Keratinocyte (primary cell): Measurements from ENCODE around the gene NBEA. TPM values are rescaled to one million over a fixed set of nuclear protein-coding genes. Genes with fewer than 3 reads are reported as not detected.

ENCODE experiments used
- DNase-seq: peaks from one replicate; pipeline ENCODE4 v3.0.0-alpha.2; 2011; ENCODE audit warnings: low read depth, missing footprints, low spot score
- FAIRE-seq: peaks from 2 replicates; lab custom pipeline; 2011; peaks lifted over from hg19 to GRCh38; lab: Jason Lieb, UNC
- H2AFZ ChIP-seq: 2 replicates; pipeline ENCODE4 v1.6.0; 2012; ENCODE audit warnings: low read length, control low read depth, inconsistent platforms; ENCODE audit not compliant: control insufficient read depth
- H3K27ac ChIP-seq: 2 replicates; pipeline ENCODE4 v1.5.1; 2011; ENCODE audit warnings: low read length; ENCODE audit not compliant: control insufficient read depth, insufficient read depth
- H3K27me3 ChIP-seq: 3 replicates; pipeline ENCODE4 v1.6.0; 2011; ENCODE audit warnings: low read length; ENCODE audit not compliant: control insufficient read depth, insufficient read depth; ENCODE audit errors: extremely low read depth
- H3K36me3 ChIP-seq, 2 experiments: 2 replicates in 1 of 2; 3 replicates in 1 of 2; pipeline ENCODE4 v1.5.1; 2011; ENCODE audit warnings: low read length in 2 of 2, mild to moderate bottlenecking in 1 of 2; ENCODE audit not compliant: control insufficient read depth in 2 of 2, insufficient read depth in 2 of 2; ENCODE audit errors: extremely low read depth in 1 of 2
- H3K4me1 ChIP-seq: 3 replicates; pipeline ENCODE4 v1.5.1; 2011; ENCODE audit warnings: low read length; ENCODE audit not compliant: control insufficient read depth, insufficient read depth; ENCODE audit errors: extremely low read depth
- H3K4me2 ChIP-seq: 3 replicates; pipeline ENCODE4 v1.6.0; 2011; ENCODE audit warnings: low read depth, low read length; ENCODE audit not compliant: control insufficient read depth, insufficient read depth; ENCODE audit errors: extremely low read depth
- H3K4me3 ChIP-seq, 3 experiments: fragments of 200-600 bp in 1 of 3; sonication (generic) in 1 of 3; 2 replicates in 2 of 3; 3 replicates in 1 of 3; pipeline ENCODE4 v1.5.1; 2011 to 2016; ENCODE audit warnings: low read length in 3 of 3, mild to moderate bottlenecking in 3 of 3, control low read depth in 2 of 3, inconsistent platforms in 1 of 3, low read depth in 1 of 3, mixed read lengths in 1 of 3, mixed run types in 1 of 3, moderate library complexity in 1 of 3; ENCODE audit not compliant: control insufficient read depth in 2 of 3, insufficient read depth in 2 of 3; ENCODE audit errors: extremely low read depth in 1 of 3
- H3K79me2 ChIP-seq: 2 replicates; pipeline ENCODE4 v1.6.0; 2012; ENCODE audit warnings: low read length; ENCODE audit not compliant: control insufficient read depth, insufficient read depth
- H3K9ac ChIP-seq: 3 replicates; pipeline ENCODE4 v1.6.0; 2011; ENCODE audit warnings: low read length; ENCODE audit not compliant: control insufficient read depth, insufficient read depth; ENCODE audit errors: extremely low read depth
- H3K9me1 ChIP-seq: 3 replicates; pipeline ENCODE4 v1.6.0; 2011; ENCODE audit warnings: low read length; ENCODE audit not compliant: control insufficient read depth, insufficient read depth; ENCODE audit errors: extremely low read depth
- H3K9me3 ChIP-seq: 2 replicates; pipeline ENCODE4 v1.5.1; 2012; ENCODE audit warnings: low read depth, low read length; ENCODE audit not compliant: control insufficient read depth
- H4K20me1 ChIP-seq: 3 replicates; pipeline ENCODE4 v1.6.0; 2011; ENCODE audit warnings: low read length; ENCODE audit not compliant: control insufficient read depth, insufficient read depth; ENCODE audit errors: extremely low read depth
- EZH2 ChIP-seq: IDR thresholded peaks from one replicate; pipeline ENCODE4 v1.6.1; 2012; ENCODE audit warnings: inconsistent platforms, mild to moderate bottlenecking, low read length, moderate library complexity
- dilution Hi-C: fragments of 300-500 bp; cut with MboI; formaldehyde crosslinking; loops from one replicate; pipeline ENCODE4 v1.7.0; 2020; ENCODE audit warnings: low sequenced_read_pairs; ENCODE audit not compliant: extremely low pct_ligation_motif_present
- polyA plus RNA-seq, 5 experiments: library from polyadenylated mRNA; depleted of rRNA in 3 of 5; stranded (reverse) in 3 of 5; stranded (forward) in 1 of 5; unstranded in 1 of 5; fragments of >200 nt; gene quantifications; 1 replicate in 1 of 5; 2 replicates in 3 of 5; 3 replicates in 1 of 5; pipeline versions ENCODE4 v1.2.1 to v1.2.3, GENCODE V29; 2011 to 2012; ENCODE audit warnings: missing spikeins in 2 of 5, low read depth in 1 of 5, low replicate concordance in 1 of 5
- TF ChIP-seq, protein P1 (sequence below), 3 experiments: IDR thresholded peaks in 1 of 3; conservative IDR thresholded peaks in 1 of 3; optimal IDR thresholded peaks in 1 of 3; 2 replicates in 2 of 3; 3 replicates in 1 of 3; pipeline versions ENCODE3 to v1.5.1; 2011; ENCODE audit warnings: low read length in 3 of 3, mild to moderate bottlenecking in 3 of 3, moderate library complexity in 2 of 3, control low read depth in 1 of 3, inconsistent platforms in 1 of 3; ENCODE audit not compliant: insufficient read depth in 2 of 3; ENCODE audit errors: extremely low read depth in 1 of 3

NBEA gene
- polyA plus RNA-seq, 1 donor (not counting 4 experiments of a cell fraction or from before 2014, with no cell fraction given) = 0.05 TPM

DNA sequence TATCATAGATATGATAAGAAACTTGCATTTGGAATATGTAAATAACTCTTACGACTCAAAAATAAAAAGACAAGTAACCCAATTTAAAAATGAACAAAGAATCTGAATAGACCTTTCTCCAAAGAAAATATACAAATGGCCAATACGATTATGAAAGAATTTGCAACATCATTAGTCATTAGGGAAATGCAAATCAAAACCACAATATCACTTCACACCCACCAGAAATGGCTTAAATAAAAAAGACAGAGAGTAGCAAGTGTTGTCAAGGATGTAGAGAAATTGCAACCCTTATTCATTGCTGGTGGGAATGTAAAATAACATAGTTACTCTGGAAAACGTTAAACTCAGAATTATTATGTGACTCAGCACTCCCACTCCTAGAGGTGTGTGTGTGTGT lies 761.0 kb downstream of the NBEA start:
- H3K36me3 ChIP-seq = no peaks in the 10 kb centered on the region
- no peak for TF ChIP-seq EZH2
- DNase-seq = no peak
- no peaks in the 10 kb centered on the region for H3K9me1 ChIP-seq
- no peak overlapping the region for H3K4me2 ChIP-seq
- H3K9ac ChIP-seq = no peak overlapping the region
- no peak for FAIRE-seq
- no peaks in the 10 kb centered on the region for H3K79me2 ChIP-seq
- H2AFZ ChIP-seq = no peak overlapping the region
- no peak overlapping the region for H3K4me3 ChIP-seq
- dilution Hi-C loops = no loop called here
- peaks cover 2% of the 10 kb centered on the region for H3K9me3 ChIP-seq
- H3K27ac ChIP-seq = no peak overlapping the region
- no peaks in the 10 kb centered on the region for H3K4me1 ChIP-seq
- H4K20me1 ChIP-seq = no peaks in the 10 kb centered on the region
- H3K27me3 ChIP-seq = no peaks in the 10 kb centered on the region

DNA sequence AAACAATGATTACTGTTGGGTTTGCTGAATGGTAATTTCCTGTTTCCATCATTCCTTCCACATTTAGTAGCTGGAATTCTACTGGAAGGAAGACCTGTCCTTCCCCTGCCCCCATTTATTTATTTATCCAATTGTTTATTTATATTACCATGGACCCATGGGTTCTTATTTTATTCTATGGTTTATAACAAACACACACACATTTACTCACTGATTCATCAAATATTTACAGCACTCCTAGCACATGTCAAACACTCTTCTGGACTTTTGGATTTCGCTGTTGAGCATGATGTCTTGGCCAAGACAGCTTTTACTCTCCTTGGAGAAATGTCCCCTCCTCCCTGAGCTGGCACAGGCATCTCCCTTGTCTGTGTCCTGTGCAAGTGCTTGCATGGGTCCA lies 762.3 kb downstream of the NBEA start:
- Histone ChIP-seq H3K4me1 (no peaks in the 10 kb centered on the region), H3K9me3 (peaks cover 2% of the 10 kb centered on the region), H3K4me3 (no peak overlapping the region), H3K9me1 (no peaks in the 10 kb centered on the region), H2AFZ (no peak overlapping the region), H3K79me2 (no peaks in the 10 kb centered on the region), H3K4me2 (no peak overlapping the region), H3K27me3 (no peaks in the 10 kb centered on the region), H3K9ac (no peak overlapping the region), H4K20me1 (no peaks in the 10 kb centered on the region), H3K36me3 (no peaks in the 10 kb centered on the region), H3K27ac (no peak overlapping the region)
- dilution Hi-C loops = no loop called here
- TF ChIP-seq, protein P1, sequence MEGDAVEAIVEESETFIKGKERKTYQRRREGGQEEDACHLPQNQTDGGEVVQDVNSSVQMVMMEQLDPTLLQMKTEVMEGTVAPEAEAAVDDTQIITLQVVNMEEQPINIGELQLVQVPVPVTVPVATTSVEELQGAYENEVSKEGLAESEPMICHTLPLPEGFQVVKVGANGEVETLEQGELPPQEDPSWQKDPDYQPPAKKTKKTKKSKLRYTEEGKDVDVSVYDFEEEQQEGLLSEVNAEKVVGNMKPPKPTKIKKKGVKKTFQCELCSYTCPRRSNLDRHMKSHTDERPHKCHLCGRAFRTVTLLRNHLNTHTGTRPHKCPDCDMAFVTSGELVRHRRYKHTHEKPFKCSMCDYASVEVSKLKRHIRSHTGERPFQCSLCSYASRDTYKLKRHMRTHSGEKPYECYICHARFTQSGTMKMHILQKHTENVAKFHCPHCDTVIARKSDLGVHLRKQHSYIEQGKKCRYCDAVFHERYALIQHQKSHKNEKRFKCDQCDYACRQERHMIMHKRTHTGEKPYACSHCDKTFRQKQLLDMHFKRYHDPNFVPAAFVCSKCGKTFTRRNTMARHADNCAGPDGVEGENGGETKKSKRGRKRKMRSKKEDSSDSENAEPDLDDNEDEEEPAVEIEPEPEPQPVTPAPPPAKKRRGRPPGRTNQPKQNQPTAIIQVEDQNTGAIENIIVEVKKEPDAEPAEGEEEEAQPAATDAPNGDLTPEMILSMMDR (optimal IDR thresholded peaks at IDR 0.05 in 1 of 3, IDR thresholded peaks at IDR 0.05 in 1 of 3, conservative IDR thresholded peaks at IDR 0.05 in 1 of 3; ENCODE audit: extremely low read depth in 1 of 3, insufficient read depth in 2 of 3, low read length in 3 of 3) = no peak
- TF ChIP-seq EZH2 = no peak
- no peak for FAIRE-seq
- no peak for DNase-seq

DNA sequence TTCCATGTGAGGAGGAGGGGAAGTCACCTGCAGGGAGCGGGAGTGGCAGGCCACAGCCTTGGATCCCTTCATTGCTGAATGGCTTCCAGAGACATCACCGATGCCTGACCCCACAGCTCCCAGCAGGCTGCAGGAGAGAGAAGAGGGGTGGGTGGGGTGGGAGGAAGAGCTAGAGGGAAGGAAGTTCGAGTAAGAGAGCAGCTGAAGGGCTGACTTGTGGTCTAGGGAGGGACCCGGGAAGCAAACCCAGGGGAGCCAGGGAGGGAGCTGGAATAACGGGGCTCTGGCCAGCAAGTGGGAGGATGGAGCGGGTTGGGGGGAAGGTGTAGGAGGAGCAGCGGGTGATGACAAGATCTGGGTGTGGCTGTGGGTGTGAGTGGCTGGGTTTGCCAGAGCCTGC lies 764.2 kb downstream of the NBEA start:
- H3K4me1 ChIP-seq = no peaks in the 10 kb centered on the region
- dilution Hi-C loops = no loop called here
- H3K9ac ChIP-seq = no peak overlapping the region
- no peaks in the 10 kb centered on the region for H3K79me2 ChIP-seq
- no peaks in the 10 kb centered on the region for H3K27me3 ChIP-seq
- no peaks in the 10 kb centered on the region for H3K9me1 ChIP-seq
- H3K27ac ChIP-seq = no peak overlapping the region
- TF ChIP-seq EZH2 = no peak
- TF ChIP-seq, protein P1 (optimal IDR thresholded peaks at IDR 0.05 in 1 of 3, IDR thresholded peaks at IDR 0.05 in 1 of 3, conservative IDR thresholded peaks at IDR 0.05 in 1 of 3; ENCODE audit: extremely low read depth in 1 of 3, insufficient read depth in 2 of 3, low read length in 3 of 3) = no peak
- DNase-seq (no peak), FAIRE-seq (no peak)
- H3K9me3 ChIP-seq = peaks cover 2% of the 10 kb centered on the region
- no peaks in the 10 kb centered on the region for H4K20me1 ChIP-seq
- H3K36me3 ChIP-seq = no peaks in the 10 kb centered on the region
- no peak overlapping the region for H3K4me3 ChIP-seq
- H2AFZ ChIP-seq = no peak overlapping the region
- no peak overlapping the region for H3K4me2 ChIP-seq
